Colonic mucosa (tissue), 4 donors: ENCODE results near the gene TTC7B. TPM values are rescaled to one million over a fixed set of nuclear protein-coding genes. Genes with fewer than 3 reads are reported as not detected.

Experiments used
- DNase-seq: peaks from one replicate; pipeline ENCODE4 v3.0.0-alpha.2; 2020
- H3K27ac ChIP-seq: fragments of 200-600 bp; one replicate; pipeline ENCODE4 v1.8.0; 2021
- H3K27me3 ChIP-seq: fragments of 200-600 bp; one replicate; pipeline ENCODE4 v1.8.0; 2021
- H3K36me3 ChIP-seq: fragments of 200-600 bp; one replicate; pipeline ENCODE4 v1.8.0; 2021
- H3K4me1 ChIP-seq: fragments of 200-600 bp; one replicate; pipeline ENCODE4 v1.8.0; 2021; ENCODE audit warnings: mild to moderate bottlenecking
- H3K4me3 ChIP-seq: fragments of 200-600 bp; one replicate; pipeline ENCODE4 v1.8.0; 2021
- H3K9ac ChIP-seq, 2 donors: one replicate each; pipeline ENCODE4 v1.7.0; 2013; ENCODE audit warnings: control low read depth in 2 of 2, low read depth in 2 of 2, low read length in 2 of 2
- H3K9me3 ChIP-seq: fragments of 200-600 bp; one replicate; pipeline ENCODE4 v1.8.0; 2021
- intact Hi-C: fragments of 100-400 bp; cut with DNase I; formaldehyde crosslinking; loops from one replicate; pipeline ENCODE4 v1.14.1; 2022
- total RNA-seq, 2 donors: library from RNA; stranded (reverse); fragmentation: NEBNext Ultra II Directional in 1 of 2; extraction: Animal tissue kit (Norgen Biotek cat#: 25700) in 1 of 2; gene quantifications; one replicate each; pipeline ENCODE4 v1.2.1, GENCODE V29; 2021
- TF ChIP-seq, protein P1 (sequence below): fragments of 200-600 bp; IDR thresholded peaks from one replicate; pipeline ENCODE4 v1.8.0; 2022; ENCODE audit warnings: antibody characterized with exemption, mild to moderate bottlenecking
- donor health status: healthy.
- donor health status: DM: no; HTN: no; CAD: no.
- donor health status: DM: no; HTN: no; CAD: no.

Gene TTC7B
- total RNA-seq, 2 donors from 2014 or later, result 3.3 to 11.8 TPM

DNA sequence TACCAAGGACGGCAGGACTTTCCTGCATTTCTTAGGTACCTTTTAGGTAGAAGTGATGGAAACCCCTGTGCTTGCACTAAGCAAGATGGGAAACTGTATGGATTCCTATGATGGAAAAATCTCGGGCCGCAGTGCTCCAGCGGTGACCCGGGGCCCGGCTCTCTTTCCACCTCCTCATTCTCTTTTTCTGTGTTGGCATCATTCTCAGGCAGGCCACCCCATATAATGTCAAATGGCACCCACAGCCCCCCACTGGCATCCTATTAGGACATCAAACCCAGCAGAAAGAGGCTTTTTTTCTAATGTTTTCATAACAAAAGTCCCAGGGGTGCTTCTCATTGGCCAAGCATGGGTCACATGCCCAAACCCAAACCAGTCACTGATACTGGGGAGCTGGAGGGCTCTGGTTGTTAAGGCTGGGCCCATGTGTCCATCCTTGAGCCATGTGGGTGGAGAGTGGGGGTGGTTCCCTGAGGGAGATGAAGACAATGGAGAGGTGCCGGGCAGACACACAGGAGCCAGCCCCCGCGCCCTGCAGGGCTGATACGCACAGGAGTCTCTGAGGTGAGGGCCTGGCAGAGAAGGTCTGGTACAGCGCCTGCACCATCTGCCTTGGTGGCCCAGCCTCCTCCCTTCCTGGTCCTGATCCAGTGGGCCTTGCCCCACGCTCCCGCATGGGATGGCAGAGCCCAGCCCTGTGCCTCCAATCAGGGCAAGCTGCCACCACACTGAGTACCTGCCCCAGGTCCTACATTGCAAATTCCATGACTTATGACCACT is 277.3 kb downstream of the TTC7B start:
- intact Hi-C loops, result no loop called here
- TF ChIP-seq, protein P1, sequence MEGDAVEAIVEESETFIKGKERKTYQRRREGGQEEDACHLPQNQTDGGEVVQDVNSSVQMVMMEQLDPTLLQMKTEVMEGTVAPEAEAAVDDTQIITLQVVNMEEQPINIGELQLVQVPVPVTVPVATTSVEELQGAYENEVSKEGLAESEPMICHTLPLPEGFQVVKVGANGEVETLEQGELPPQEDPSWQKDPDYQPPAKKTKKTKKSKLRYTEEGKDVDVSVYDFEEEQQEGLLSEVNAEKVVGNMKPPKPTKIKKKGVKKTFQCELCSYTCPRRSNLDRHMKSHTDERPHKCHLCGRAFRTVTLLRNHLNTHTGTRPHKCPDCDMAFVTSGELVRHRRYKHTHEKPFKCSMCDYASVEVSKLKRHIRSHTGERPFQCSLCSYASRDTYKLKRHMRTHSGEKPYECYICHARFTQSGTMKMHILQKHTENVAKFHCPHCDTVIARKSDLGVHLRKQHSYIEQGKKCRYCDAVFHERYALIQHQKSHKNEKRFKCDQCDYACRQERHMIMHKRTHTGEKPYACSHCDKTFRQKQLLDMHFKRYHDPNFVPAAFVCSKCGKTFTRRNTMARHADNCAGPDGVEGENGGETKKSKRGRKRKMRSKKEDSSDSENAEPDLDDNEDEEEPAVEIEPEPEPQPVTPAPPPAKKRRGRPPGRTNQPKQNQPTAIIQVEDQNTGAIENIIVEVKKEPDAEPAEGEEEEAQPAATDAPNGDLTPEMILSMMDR, result no peak
- H3K27ac ChIP-seq, result no peak overlapping the region
- H3K36me3 ChIP-seq, result no peaks in the 10 kb centered on the region
- H3K27me3 ChIP-seq, result no peaks in the 10 kb centered on the region
- no peak overlapping the region for H3K9ac ChIP-seq
- no peaks in the 10 kb centered on the region for H3K9me3 ChIP-seq
- H3K4me1 ChIP-seq, result no peaks in the 10 kb centered on the region
- H3K4me3 ChIP-seq, result no peak overlapping the region
- no peak for DNase-seq

DNA sequence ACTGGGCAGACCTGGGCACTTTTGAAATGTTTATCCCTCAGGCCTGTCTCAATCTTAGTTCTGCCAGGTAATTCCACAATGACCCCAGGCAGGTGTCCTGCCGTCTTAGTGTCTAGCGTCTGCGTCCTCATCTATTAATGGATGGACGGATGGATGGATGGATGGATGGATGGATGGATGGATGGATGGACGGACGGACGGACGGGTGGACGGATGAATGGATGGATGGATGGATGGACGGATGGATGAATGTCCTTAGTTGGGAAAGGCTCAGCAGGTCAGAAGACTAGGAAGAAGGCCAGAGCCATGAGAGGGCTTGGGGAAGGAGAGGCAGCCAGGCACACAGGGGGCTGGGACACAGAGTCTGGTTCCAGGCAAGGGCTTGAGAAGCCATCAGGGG is 278.1 kb downstream of the TTC7B start:
- H3K9ac ChIP-seq, result no peak overlapping the region
- intact Hi-C loops, result no loop called here
- H3K4me3 ChIP-seq, result no peak overlapping the region
- no peak overlapping the region for H3K27ac ChIP-seq
- no peaks in the 10 kb centered on the region for H3K9me3 ChIP-seq
- H3K27me3 ChIP-seq, result no peaks in the 10 kb centered on the region
- no peak for DNase-seq
- TF ChIP-seq, protein P1, result no peak
- no peaks in the 10 kb centered on the region for H3K36me3 ChIP-seq
- no peaks in the 10 kb centered on the region for H3K4me1 ChIP-seq

DNA sequence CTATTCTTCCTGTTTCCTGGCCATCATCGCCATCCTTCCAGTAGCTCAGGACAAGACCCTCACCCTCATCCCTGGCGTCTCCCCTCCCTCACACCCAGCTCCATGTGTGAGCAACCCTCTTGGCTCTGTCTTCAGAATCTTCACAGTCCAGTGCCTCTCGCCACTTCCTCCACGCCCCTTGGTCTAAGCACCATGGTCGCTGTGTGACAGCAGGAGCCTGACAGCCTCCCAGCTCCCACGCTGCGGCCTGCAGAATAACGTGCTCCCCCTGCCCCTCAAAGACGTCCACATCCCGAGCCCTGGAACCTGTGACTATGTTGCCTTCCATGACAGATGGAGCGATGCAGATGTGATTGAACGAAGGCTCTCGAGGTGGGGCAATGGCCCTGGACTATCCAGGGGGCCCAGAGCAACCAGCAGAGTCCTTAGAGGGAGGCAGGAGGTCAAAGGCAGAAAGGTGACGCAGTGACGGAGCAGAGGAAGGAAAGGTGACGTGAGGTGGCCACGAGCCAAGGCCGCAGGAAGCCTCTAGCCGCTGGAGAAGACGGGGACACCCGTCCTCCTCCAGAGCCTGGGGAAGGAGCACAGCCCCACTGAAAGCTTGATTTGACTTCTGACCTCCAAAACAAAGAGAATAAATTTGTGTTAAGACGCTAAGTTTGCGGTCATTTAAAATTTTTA is 279.6 kb downstream of the TTC7B start:
- intact Hi-C loops, result no loop called here
- TF ChIP-seq, protein P1, result no peak
- H3K9me3 ChIP-seq, result no peaks in the 10 kb centered on the region
- DNase-seq, result no peak
- no peaks in the 10 kb centered on the region for H3K27me3 ChIP-seq
- no peaks in the 10 kb centered on the region for H3K4me1 ChIP-seq
- H3K9ac ChIP-seq, result no peak overlapping the region
- H3K4me3 ChIP-seq, result no peak overlapping the region
- no peak overlapping the region for H3K27ac ChIP-seq
- H3K36me3 ChIP-seq, result no peaks in the 10 kb centered on the region

DNA sequence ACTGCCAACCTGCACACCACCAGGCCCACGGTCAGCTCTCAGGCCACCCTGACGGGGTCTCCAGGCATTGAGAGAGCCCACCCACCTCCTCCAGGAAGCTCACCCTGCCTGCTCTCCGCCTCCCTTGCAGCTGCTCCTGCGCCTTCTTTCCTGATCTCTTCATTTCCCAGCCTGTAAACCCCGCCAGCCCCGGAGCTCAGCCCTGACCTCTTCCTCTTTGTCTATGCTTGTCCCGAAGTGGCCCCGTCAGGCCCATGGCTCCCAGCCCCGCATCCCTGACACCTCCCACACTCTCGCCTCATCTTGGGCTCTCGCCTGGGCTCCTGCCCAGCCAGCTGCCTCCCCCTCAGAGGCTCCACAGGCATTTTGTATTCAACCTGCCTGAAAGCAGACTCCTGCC is 280.1 kb downstream of the TTC7B start:
- Histone ChIP-seq H3K9ac (no peak overlapping the region), H3K27ac (no peak overlapping the region), H3K4me1 (no peaks in the 10 kb centered on the region), H3K27me3 (no peaks in the 10 kb centered on the region), H3K4me3 (no peak overlapping the region), H3K9me3 (no peaks in the 10 kb centered on the region), H3K36me3 (no peaks in the 10 kb centered on the region)
- TF ChIP-seq, protein P1, result no peak
- intact Hi-C loops, result no loop called here
- DNase-seq, result no peak

DNA sequence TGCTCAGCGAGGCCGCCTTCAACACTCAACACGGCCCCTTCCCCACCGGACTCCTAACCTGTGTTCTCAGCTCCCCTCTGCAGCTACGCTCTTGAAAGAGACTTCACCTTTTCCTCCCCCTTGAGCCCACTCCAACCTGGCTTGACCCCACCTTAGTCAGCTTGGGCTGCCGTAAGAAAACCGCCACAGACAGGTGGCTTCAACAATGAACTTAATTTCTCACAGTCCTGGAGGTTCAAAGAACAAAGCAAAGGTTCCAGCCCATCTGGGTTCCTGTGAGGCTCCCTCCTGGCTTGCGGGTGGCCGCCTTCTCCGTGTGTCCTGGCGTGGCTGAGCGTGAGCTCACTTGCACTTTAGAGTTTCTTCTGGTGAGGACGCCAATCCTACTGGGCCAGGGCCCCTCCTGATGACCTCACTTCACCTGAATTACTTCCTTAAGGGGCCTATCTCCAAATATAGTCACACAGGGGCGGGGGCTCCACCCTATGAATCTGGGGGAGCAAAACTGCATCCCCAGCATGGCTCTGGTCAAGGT is 280.6 kb downstream of the TTC7B start:
- Histone ChIP-seq H3K4me3 (no peak overlapping the region), H3K9ac (no peak overlapping the region), H3K36me3 (no peaks in the 10 kb centered on the region), H3K27me3 (no peaks in the 10 kb centered on the region), H3K4me1 (no peaks in the 10 kb centered on the region), H3K27ac (no peak overlapping the region), H3K9me3 (no peaks in the 10 kb centered on the region)
- TF ChIP-seq, protein P1, result no peak
- intact Hi-C loops, result no loop called here
- no peak for DNase-seq
